ENCODE measurements around the gene TGFBRAP1.
"Not testable (repeated sequence)": the region's sequence is repeated elsewhere in the genome, so short reads cannot be mapped to it uniquely, and the experiment has no call there.

Gene TGFBRAP1

DNA sequence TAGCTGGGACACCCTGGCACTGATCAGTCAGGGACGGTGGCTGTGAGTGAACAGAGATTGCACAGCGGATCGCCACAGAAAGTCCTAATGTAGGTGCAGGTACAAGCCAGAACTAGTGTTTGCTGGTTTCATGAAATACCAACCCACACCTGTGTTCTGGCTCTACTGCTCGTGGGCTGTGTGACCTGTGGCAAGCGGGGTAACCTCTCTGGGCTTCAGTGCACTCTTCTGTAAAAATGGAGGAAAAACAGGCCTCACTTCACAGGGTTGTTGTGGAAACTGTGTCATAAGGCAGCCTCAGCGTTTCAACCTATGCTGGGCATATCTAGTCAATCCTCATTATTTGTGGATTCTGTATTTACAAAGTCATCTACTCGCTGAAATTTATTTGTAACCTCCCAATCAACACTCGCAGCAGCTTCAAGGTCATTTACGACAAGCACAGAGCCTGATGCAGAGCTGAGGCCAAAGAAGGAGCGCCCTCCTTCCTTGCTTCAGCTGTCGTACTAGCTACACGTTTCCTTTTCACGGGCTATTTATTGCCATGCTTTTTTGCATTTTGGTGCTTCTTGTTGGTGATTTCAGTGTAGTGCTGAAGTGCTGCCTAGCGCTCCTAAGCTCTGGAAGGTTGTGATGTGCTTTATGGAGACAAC lies 58.0 kb downstream of the TGFBRAP1 start:
- DNase-seq (ENCODE audit: low spot score) = no peak

DNA sequence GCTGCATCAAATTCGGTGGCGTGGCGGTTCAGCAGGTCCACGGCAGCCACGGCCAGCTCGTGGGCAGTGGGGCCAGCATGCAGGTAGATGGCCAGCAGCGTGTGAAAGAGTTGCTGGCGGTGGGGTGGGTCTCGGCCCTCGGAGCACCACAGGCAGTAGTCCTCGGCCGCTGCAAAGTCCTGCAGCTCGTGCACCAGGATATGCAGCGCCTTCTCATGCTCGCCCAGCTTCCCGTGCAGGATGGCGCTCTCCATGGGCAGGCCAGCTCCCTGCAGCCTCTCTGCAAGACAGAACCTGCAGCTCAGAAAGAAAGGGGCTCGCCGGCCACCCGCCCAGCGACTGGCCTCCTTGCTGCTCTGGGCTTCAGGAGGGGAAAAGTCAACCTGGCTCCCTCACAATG lies 60.1 kb downstream of the TGFBRAP1 start:
- no peak for DNase-seq (ENCODE audit: low spot score)

DNA sequence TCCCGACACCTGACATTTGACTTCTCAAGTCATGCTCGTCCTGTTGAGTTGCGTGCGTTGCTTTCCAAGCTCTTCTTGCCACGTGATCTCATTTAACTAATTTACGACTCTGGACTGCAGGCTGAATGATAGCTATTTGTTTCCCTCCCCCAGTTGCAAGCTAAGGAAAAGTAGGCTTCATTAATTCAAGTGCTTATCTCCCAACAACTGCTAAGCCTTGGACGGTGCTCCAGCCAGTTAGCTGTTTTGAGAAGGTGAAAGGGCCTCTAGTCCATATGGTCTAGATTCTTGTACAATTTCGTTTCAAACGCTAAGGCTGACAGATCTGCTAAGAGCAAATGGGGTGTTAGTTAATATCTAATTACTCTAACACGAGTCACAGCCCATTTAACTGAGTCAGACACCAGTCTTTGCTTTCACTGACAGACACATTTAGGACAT lies 66.9 kb downstream of the TGFBRAP1 start:
- DNase-seq (ENCODE audit: low spot score) = no peak

DNA sequence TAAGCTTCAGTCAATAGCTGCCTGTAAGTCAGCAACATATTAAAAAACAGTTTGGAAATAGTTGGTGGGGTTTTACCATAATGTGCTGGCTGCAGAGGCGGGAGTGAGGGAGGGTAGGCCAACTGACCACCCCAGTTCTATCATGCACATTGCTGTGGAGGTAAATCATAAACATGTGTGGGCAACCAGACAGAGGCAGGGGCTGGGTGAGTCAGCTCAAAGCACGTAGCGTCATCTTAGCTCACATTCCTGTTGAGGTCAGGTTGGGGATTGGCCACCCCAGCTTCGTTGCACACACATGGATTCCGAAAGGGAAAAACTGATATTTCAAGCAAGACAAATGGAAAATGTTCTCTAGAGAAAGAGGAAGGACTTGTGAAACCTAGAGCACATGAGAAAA lies 68.5 kb downstream of the TGFBRAP1 start:
- no peak for DNase-seq (ENCODE audit: low spot score)

DNA sequence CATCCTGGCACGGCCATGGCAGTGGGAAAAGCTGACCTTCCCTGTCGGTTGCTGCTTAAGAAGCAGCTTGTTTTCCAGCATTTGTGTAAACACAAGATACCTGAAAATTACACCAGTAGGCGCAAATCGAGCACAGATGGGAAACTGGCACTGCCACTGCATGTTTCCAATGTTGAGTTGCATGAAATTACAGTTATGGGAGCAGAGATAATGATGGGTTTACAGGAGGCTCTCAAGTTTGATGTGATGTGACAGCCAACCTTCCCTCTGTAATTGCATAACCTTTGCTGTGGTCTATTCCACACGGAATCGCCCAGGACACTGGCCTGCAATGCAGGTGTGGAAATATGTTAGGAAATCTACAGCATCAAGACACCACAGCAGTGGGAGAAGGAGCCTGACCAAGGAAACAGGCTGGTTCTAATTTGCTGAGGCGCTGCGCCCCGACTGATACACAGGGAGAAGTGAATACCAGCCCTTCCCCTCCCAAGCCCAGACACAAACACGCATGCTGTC lies 70.6 kb downstream of the TGFBRAP1 start:
- DNase-seq (ENCODE audit: low spot score) = no peak

DNA sequence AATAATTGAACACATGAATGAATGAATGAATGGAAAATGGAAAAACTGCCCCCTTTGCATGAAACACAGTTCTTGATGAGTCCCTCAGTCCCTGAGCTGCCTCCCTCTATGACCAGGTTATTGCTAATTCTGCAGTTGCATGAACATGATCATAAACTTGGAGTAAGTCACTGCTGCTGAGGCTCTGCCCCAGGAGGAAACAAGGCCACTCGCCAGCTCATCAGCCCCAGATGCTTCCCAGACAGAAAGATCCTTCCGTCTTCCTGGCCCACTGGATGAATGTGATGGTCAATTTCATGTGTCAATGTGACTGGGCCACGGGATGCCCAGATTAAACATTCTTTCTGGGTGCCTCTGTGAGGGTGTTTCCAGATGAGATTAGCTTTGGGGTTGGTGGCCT lies 71.6 kb downstream of the TGFBRAP1 start:
- DNase-seq (ENCODE audit: low spot score) = no peak

DNA sequence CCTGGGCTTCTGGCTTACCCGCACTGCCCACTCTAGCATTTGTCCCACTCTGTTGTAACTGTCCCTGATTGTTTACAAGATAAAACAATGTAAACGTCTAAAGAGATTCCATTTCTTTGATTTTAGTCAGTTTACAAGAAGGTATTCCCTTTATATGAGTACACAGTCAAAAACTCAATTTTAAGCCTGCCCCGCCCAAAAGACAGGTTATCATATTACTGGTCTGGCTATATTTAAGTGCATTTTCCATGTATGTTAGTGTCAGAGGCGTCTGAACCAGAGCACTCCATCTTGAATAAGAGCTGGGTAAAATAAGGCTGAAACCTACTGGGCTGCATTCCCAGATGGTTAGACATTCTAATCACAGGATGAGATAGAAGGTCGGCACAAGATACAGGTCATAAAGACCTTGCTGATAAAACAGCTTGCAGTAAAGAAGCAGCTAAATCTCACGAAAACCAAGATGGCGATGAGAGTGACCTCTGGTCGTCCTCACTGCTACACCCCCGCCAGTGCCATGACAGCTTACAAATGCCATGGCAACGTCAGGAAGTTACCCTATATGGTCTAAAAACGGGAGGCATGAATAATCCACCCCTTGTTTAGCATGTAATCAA lies 73.0 kb downstream of the TGFBRAP1 start:
- DNase-seq (ENCODE audit: low spot score) = no peak

DNA sequence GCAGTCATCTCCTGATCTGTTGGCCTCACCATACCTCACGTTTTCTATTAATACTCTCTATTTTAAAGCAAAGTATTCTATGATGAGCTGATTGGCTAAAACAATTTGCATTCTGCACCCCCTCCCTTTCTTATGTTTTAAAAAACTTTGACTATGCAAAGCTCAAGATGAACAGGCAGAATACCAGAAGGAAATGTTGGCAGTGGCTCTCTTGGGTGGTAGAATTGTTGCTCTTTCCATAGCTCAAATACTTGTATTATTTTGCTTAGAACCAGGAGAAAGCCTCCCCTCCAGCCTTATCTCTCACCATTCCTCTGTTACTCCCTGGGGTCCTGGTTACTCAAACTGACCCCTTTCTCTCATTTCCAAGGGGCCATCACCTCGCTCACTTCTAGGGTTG lies 73.6 kb downstream of the TGFBRAP1 start:
- no peak for DNase-seq (ENCODE audit: low spot score)

DNA sequence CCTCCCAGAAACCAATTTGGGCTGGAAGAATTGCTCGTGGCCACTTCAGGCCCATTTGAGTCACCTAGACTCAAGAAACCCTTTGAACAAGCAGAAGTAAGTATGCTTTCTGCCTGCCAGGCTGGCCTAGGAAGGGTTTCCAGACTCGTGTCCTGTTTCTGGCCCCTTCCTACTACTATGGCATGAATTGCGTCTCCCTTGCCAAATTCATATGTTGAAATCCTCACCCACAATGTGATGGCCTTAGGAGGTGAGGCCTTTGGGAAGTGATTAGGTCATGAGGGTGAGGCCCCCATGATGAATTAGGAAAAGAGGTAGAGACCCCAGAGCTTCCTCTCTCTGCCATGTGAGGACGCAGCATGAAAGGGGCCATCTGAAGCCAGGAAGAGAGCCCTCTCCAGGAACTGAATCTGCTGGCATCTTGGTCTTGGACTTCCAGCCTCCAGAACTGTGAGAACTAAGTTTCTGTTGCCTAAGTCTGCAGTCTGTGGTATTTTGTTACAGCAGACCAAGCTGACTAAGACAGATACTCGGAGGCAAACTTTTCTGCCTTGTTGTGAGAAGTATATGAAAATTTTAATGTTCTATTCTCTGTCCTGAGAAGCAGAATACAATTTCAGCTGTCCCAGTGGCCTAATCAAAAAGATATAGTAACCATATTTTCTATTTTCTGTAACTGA lies 74.9 kb downstream of the TGFBRAP1 start:
- DNase-seq (ENCODE audit: low spot score) = no peak

DNA sequence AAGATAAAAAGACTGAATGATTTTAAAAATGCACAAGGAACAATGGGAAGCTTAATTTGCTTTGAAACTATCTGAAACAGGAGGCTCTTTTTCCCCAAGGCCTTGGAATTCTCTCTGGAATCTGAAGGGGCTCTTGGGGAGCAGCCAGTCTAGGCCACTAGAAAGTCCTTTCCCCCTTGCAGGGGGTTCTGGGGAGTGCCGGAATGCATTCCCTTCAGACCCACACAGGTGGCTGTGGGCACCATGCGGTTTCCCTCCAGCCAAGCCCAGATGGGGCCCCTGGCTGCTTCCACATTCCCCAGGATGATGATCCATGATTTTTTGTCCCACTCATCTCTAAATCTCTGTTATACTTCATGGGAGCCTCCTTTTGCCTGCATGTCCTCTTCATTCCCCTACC lies 77.3 kb downstream of the TGFBRAP1 start:
- no peak for DNase-seq (ENCODE audit: low spot score)

DNA sequence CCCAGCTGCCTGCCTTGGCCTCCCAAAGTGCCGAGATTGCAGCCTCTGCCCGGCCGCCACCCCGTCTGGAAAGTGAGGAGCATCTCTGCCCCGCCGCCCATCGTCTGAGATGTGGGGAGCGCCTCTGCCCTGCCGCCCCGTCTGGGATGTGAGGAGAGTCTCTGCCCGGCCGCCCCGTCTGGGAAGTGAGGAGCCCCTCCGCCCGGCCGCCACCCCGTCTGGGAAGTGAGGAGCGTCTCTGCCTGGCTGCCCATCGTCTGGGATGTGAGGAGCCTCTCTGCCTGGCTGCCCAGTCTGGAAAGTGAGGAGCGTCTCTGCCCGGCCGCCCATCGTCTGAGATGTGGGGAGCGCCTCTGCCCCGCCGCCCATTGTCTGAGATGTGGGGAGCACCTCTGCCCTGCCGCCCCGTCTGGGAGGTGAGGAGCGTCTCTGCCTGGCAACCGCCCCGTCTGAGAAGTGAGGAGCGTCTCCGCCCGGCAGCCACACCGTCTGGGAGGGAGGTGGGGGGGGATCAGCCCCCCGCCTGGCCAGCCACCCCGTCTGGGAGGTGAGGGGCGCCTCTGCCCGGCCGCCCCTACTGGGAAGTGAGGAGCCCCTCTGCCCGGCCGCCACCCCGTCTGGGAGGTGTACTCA lies 78.4 kb downstream of the TGFBRAP1 start:
- not testable (repeated sequence) for DNase-seq (ENCODE audit: low spot score)

DNA sequence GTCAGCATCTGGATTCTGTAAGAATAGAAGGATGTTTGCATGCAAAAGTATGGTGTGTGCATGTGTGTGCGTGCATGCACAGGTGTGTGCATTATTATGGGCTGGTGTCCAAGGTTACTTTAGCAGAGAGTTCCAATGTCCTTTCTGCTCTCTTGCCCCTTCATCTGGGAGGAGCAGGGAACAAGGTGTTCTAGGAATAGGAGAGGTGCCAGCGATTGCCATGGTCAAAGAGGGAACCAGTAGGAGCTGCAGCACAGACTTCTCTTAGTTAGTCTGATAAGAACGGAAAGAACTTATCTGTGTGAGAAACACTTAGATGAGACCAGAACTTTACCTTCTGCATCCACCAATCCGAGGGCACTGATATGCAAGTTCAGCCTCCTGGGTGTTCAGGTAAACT lies 79.6 kb downstream of the TGFBRAP1 start:
- DNase-seq (ENCODE audit: low spot score) = no peak

DNA sequence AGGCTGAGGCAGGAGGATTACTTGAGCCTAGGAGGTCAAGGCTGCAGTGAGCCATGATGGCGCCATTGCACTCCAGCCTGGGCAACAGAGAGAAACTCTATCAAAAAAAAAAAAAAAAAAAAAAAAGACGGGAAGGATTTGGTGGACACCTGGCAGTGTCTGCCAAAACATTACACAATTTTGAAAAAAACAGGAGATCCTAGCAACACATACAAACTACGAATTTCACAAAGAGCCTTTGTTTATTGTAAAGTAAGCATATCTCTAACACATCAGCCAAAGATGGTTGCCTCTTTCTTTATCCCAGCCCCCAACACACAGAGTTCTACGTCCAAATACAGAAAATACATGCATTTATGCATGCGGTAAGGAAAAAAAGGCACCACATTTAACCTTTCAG lies 80.4 kb downstream of the TGFBRAP1 start:
- no peak for DNase-seq (ENCODE audit: low spot score)

DNA sequence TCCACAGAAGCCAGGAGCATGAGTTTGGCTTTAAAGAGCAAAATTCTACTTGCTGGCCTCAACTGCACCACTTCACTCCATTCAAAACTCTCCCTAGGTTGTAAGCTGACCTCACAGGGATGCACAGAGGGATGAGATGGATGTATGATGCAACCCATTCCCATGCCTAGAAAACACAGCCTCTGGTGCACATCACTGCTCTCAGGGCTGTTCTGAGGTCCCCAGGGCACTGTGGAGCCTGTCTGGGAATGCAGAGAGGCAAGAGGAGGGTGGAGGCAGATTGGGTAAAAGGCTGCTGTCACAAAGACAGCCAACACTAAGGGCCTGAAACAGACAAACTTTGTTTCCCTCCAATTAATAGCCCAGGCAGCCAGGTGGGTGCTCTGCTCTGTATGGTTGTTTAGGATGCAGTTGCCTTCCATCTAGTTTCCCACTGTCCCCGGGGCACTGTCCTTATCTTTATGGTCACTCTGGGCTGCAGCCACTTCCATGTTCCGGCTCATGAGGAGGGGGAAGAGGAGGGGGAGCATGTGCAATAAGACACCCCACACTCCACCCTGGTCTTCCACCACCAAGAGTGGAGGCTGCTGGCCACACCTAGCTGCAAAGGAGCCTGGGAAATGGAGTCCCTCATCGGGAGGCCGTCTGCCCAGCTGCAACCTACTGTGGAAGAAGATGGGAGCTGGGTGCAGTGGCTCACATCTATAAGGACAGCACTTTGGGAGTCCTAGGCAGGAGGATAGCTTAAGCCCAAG lies 81.0 kb downstream of the TGFBRAP1 start:
- no peak for DNase-seq (ENCODE audit: low spot score)

DNA sequence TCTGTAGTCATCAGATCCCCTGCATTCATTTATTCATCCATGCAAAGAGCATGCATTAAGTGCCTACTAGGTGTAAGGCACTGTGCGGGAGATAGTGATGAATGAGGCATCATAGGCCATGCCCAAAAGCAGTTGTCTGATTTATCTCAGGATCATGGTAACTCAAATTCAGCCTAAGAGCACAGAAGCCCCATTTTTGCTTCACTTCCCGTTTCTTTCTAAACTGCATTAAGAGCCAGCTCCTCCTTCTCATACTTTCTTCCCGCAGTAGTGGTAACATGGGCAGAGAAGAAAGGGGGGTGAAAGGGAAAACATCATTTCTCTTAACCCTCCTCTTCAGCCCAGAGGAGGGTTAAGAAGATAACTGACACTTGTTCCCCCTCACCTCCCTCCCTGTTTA lies 85.1 kb downstream of the TGFBRAP1 start:
- no peak for DNase-seq (ENCODE audit: low spot score)

DNA sequence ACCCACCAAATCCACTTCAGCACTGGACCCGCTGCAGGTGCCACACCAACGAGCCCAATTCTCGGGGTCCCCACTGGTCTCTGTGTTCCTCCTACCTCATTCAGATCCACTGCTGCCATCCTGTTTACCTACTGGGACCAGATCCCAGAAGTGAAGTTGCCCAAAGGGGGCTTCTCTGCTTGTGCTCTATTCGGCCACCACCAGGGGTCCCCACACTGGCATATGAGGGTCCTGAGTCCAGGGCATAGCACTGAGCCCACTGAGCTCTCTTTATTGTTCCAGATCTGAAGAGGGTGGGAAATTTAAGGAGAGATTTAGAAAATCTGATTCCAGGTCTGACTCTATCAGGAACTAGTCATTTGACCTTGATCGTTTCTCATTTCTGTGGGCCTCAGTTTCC lies 85.6 kb downstream of the TGFBRAP1 start:
- DNase-seq (ENCODE audit: low spot score) = no peak

DNA sequence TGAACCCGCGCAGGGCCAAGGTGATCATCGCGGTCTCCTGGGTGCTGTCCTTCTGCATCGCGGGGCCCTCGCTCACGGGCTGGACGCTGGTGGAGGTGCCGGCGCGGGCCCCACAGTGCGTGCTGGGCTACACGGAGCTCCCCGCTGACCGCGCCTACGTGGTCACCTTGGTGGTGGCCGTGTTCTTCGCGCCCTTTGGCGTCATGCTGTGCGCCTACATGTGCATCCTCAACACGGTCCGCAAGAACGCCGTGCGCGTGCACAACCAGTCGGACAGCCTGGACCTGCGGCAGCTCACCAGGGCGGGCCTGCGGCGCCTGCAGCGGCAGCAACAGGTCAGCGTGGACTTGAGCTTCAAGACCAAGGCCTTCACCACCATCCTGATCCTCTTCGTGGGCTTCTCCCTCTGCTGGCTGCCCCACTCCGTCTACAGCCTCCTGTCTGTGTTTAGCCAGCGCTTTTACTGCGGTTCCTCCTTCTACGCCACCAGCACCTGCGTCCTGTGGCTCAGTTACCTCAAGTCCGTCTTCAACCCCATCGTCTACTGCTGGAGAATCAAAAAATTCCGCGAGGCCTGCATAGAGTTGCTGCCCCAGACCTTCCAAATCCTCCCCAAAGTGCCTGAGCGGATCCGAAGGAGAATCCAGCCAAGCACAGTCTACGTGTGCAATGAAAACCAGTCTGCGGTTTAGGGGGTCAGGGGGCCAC lies 87.1 kb downstream of the TGFBRAP1 start:
- DNase-seq (ENCODE audit: low spot score) = no peak

DNA sequence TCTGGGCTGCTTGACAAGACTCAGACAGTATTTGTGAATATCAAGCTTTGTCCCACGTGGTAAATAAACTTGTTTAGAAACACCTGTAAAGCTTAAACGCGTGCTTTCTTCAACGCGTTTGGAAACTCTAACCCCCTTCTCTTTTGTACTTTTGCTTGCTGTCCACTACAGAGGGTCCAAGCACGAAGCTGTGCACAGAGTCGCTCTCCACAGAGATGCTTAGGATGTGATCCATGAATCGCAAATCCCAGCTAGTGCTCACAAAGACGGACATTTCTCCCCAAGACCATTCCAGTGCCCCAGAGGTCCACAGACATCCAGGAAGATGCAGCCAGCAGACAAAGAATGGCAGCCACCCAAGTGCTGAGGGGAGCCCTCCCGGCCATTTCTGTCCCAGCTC lies 88.1 kb downstream of the TGFBRAP1 start, which contains the start of gene GPR45:
GPR45 (plus strand) TSS at position 301 of the 400 bp plus-strand sequence. CDS start 116 bp downstream, outside the sequence.
- DNase-seq (ENCODE audit: low spot score) = no peak

DNA sequence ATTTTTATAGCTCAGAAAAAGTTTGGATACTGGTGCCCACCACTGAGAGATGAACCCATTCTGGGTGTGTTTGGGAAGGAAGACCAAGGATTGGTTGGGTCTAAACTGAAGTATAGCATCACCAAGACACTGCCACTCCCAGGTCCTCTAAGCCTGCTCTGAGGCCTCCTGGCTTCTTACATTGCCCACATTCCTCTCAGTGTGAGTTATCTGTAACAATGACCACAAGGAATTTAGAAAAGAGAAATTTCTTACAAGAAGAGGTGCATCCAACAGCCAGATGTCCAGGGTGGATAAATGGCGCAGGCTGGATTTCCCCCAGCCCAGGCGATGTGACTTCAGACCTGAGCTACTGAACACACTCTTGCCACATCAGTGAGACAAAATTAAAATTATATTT lies 89.6 kb downstream of the TGFBRAP1 start:
- DNase-seq (ENCODE audit: low spot score) = no peak

DNA sequence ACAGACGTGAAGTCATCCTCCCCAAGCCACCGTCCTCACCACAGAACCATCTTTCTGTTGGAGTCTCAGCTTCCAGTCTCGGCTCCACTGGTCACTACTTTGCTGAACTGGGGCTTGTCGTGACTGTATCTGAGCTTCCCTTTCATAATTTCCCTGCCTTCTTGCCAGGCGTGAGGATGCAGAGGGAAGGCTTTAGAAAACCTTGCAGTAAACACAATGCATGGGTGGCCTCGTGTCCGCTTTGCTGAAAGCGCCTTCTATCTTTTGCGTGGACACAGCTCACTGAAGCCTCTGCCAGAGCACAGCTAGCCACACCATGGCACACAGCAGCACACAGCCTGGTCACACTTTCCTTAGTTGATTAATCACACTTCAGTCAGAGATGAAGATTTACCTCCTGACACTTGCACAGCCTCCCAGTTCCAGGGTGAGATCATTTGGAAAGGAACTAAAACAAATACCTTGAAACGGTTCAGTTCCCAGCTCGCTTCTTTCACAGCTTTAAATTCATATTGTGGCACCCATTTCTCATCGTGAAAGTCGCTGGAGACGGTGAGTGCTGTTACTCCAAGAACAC lies 90.8 kb downstream of the TGFBRAP1 start:
- DNase-seq (ENCODE audit: low spot score) = no peak

All from CD4-positive, alpha-beta T cell treated with Interleukin-6 at 100 ng/mL for 8 hours (primary cell).